ENCODE data around the gene ZW10.

- TF ChIP-seq CTCF (IDR thresholded peaks at IDR 0.05) (no peak), FOXP1 (CRISPR knock-in tag; IDR thresholded peaks at IDR 0.05; ENCODE audit: borderline replicate concordance) (no peak), CREM (CRISPR knock-in tag; IDR thresholded peaks at IDR 0.05) (no peak)
These were observed 44.1 kb upstream of the ZW10 start for GRCh38 chr11:113817626-113818025.

All from WTC11 (cell line).